GM12865 (cell line): ENCODE results near the gene TRIM72.

Experiments used
- DNase-seq: peaks from one replicate; pipeline ENCODE4 v3.0.0; 2010; ENCODE audit warnings: low read depth
- H3K4me3 ChIP-seq: 2 replicates; pipeline ENCODE4 v1.5.1; 2011; ENCODE audit warnings: mild to moderate bottlenecking, low read depth, low read length, control low read depth
- TF ChIP-seq, protein P1 (sequence below): IDR thresholded peaks from 2 replicates; pipeline ENCODE4 v1.5.1; 2011; ENCODE audit warnings: low read length, control low read depth, low read depth, inconsistent platforms; ENCODE audit not compliant: insufficient read depth; ENCODE audit errors: missing control alignments

TRIM72 gene

DNA sequence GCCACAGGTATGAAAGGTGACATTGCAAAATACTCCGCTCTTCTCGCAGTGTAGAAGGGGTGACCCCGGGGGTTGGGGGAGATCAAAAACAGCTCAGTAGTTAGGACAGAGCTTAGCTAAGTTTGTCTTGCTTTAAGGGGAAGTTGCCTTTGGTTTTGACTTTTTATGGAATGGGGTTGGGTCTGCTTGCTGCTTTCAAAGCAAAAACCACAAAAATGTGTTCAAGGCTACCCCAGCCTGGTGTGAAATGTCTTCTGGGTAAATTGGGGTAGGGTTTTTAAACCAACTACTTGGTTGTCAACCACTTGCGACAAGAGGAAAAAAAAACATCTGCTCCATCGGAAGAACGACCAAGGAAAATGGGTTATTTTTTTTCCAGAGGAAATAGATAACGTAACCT, 27.7 kb upstream of the TRIM72 start:
- H3K4me3 ChIP-seq = no peak overlapping the region
- TF ChIP-seq, protein P1, sequence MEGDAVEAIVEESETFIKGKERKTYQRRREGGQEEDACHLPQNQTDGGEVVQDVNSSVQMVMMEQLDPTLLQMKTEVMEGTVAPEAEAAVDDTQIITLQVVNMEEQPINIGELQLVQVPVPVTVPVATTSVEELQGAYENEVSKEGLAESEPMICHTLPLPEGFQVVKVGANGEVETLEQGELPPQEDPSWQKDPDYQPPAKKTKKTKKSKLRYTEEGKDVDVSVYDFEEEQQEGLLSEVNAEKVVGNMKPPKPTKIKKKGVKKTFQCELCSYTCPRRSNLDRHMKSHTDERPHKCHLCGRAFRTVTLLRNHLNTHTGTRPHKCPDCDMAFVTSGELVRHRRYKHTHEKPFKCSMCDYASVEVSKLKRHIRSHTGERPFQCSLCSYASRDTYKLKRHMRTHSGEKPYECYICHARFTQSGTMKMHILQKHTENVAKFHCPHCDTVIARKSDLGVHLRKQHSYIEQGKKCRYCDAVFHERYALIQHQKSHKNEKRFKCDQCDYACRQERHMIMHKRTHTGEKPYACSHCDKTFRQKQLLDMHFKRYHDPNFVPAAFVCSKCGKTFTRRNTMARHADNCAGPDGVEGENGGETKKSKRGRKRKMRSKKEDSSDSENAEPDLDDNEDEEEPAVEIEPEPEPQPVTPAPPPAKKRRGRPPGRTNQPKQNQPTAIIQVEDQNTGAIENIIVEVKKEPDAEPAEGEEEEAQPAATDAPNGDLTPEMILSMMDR = no peak
- DNase-seq = no peak

DNA sequence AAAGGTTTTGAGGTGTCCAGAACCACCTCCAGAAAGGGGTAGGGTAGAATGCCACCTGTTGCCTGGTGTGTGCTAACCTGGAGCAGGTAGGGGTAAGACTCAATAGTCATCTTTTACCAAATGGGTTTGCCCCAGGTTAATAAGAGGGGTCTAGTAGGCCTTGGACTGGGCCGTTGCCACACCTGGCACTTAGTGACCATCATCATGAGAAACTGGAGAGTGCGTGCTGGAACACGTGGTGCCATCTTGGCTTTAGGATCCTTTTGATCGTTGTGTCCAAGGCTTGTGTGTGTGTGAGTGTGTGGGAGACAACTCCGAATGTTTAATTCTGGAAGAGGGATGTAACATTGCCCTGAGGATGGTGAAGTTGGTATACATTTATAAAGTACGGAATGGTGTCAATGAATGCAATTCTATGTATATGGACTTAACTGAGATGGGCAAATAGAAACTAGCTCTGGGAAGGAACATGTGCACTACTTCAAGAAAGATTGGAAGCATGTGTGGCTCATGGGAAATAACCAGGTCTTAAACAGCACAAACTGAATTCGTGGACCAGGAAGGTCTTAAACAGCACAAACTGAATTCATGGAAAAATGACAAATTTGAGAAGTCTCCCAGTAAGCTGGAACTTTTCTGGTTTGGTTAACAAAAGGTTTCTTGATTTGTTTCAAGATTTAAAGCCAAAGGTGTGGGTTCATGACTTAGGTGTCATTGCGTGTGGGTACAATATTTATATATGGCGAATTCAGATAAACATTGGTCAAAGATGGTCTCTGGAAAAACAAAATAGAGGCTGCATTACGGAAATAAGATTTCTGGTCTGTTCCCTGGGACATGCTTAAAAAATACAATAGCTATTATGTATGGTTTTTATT, 26.8 kb upstream of the TRIM72 start:
- no peak overlapping the region for H3K4me3 ChIP-seq
- TF ChIP-seq, protein P1 = no peak
- DNase-seq = no peak

- no peak for DNase-seq
- TF ChIP-seq, protein P1 = no peak
- H3K4me3 ChIP-seq = no peak overlapping the region
Measured at GRCh38 chr16:31187808-31188189, 26.1 kb upstream of the TRIM72 start.

- TF ChIP-seq, protein P1 = no peak
- DNase-seq = no peak
- H3K4me3 ChIP-seq = no peak overlapping the region
Measured at GRCh38 chr16:31188450-31189411, 25.2 kb upstream of the TRIM72 start.

GRCh38 chr16:31189412-31189778, 24.5 kb upstream of the TRIM72 start:
- DNase-seq = no peak

DNA sequence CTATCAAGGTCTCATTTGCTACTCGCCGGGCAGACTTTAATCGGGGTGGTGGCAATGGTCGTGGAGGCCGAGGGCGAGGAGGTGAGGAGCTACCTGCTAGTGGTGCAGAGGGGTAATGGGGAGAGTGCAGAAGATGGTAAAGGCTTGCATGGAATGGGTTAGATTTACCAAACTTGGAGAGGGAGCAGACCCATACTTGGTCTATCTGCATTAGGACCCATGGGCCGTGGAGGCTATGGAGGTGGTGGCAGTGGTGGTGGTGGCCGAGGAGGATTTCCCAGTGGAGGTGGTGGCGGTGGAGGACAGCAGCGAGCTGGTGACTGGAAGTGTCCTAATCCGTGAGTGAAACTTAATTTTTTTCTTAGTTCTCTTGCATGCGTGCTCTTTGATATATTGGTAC, 23.9 kb upstream of the TRIM72 start:
- TF ChIP-seq, protein P1 = no peak

More at GRCh38 chr16:31189412-31189778, 24.5 kb upstream of the TRIM72 start:
- TF ChIP-seq, protein P1 = no peak
- H3K4me3 ChIP-seq = no peak overlapping the region

More for the DNA sequence above, 23.9 kb upstream of the TRIM72 start:
- DNase-seq = no peak
- H3K4me3 ChIP-seq = no peak overlapping the region
